NCI-H526 (cell line): Measurements from ENCODE around the gene RS1.
A peak's percentile ranks its signal among the peaks of the same experiment; 100 is the strongest.

Experiments
- DNase-seq, 2 experiments: peaks; one replicate each; lab custom pipeline; 2025; lab: John Stamatoyannopoulos, UW

The RS1 gene

DNA sequence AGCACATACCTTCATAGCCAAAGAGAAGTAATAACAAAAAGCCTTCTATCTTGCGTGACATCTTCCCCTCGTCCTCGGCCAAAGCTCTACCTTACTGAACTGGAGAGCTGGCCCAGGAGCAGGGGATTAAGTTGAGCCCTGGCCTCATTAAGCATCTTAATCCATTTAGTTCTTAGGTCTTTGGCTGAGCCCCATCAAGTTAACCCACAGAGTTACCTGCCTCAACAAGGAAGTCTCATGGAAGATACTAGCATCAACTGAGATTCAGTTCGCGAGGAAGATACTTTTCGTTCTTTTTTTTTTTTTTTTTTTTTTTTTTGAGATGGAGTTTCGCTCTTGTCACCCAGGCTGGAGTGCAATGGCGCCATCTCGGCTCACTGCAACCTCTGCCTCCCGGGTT, at the start of gene RS1:
RS1 (minus strand) TSS at position 101 of the 400 bp plus-strand sequence; CDS start at position 61, 40 bp downstream.
- DNase-seq: no peak

DNA sequence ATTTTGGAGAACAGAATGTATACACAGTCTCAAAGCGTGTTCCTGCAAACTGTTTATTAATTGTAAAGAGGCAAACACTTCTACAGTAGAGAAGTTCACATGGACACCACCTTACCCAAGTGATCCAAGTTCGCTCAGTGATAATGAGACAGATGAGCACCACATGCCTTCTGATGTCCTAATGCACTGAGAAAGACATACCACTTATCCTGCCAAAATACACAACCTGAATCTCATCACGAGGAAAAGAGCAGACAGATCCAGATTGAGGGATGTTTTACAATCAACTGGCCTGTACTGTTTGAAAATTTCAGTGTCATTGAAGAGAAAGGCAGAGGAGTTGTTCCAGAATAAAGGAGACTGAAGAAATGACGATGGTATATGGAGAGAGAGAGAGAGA, 47.9 kb upstream of the RS1 start:
- no peak for DNase-seq

DNA sequence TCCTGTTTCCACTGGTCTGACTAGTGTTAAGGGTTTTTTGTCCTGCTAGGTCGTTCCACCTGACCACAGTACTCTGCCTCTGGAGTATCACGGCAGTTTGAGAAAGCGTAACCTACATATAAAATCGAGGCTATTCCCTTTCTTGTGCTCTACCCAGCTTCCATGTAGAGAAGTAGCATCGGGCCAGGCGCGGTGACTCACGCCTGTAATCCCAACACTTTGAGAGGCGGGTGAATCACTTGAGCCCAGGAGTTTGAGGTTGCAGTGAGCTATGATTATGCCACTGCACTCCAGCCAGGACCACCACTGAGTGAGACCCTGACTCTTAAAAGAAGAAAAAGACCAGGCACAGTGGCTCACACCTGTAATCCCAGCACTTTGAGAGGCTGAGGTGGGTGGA, 43.0 kb upstream of the RS1 start:
- DNase-seq: no peak

DNA sequence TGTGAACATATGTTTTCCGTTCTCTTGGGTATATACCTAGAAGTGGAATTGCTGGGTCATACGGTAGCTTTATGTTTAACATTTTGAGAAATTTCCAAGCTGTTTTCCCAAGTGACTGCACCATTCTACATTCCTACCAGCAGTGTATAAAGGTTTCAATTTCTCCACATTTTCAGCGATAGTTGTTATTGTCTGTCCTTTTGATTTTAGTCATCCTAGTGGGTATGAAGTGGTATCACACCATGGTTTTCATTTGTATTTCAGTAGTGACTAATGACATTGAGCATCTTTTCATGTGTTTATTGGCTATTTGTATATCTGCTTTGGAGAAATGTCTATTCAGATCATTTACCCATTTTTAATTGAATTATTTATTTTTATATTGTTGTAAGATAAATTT, 37.9 kb upstream of the RS1 start:
- DNase-seq: no peak

DNA sequence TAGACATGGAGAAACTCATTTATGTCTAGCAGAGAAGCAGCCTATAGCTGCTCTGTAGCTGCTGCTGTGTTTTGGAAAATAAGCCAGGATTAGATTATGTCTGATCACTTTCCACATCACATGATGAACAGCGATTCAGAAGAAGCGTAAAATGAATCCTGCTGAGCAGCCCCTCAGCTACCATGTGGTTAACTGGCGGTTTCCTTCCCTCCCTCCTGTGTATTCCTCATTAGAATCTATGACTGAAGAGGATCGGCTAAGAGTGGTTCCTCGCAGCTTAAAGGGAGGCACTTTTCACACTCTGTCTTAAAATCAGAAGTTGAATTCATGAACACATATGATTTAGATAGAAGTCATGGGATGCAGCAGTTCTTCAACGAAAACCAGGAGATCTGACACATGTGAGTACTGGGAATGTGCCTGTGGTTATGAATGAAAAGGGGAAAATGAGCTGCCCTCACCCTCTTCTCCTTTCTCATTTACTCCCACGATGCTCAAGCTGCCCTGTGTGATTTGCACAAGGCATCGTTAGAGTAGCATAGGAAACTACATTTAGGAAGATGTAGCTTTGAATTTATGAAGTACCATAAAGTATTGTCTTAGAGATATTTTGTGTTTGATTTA, 35.6 kb upstream of the RS1 start, which contains the start of gene PPEF1:
PPEF1 (plus strand) TSS at position 220 of the 624 bp plus-strand sequence; CDS start at position 356, 136 bp downstream.
- DNase-seq: peak in 1 of 2 experiments; percentile 26

DNA sequence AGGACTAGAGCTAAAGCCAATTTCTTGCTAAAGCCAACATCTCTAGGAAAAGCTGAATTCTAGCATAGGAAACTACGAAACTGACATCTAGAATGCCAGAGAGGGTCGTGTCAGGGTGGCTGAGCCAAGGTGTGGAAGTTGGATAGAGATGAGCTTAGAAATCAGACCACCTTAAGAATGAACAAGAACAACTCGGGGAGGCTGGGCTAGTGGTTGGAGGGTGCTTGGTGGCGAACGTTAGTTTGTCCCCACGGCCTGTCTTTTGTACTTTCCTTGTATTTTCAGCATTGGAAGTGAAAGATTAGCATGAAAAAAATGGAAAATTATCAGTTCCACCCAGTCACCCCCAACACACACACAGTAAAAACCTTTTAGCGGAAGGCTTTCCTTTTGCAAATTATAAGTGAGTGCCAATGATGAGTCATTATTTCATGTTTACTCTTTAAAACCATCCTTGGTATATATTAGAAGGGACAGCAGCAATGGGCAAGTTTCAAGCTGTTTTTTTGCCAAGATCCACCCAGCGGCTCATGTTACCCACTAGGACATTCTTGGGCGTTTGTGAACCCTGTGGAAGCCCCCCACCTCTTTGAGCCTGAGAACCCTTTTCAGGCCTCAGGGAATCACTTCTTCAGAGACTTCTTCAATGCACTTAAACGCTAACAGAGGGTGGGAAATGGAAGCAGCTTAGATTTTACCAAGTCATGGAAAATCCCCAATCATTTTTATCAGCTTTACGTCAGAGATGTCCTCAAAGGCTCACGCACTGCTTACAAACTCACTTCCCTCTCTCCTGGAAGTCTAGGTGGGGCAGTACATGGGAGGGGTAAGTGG, 30.7 kb upstream of the RS1 start:
- no peak for DNase-seq

DNA sequence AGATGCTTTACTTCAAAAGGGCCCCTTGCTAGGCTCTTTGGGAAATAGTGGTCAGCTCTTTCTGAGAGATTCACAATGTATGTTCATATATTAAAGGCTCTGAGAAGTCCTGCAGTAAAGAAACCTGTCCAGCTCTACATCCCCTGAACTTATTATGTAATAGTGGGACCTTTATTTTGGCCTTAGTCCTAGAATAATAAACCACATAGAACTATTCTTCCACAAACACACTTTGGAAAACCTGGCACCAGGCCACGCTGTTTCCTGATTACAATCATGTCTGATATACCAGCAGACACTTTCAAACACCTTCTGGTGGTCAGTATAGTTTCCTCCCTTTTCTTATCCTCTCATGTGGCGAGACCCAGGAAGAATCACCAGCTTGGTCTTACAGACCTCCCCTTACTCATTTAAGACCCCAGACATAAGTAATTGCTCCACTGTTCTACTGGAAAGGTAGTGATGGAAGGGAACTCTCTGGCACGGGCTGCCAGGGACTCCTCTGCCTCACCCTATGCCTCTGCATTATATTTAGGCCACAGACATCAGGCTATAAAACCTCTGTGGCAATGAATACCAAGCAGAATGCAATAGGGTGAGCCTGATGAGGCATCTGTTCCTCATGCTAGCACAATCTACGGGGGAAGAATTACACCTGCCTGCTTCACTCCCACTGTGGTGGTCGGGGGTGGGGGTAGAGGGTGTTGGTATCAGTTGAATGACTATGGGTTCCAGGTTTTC, 29.9 kb upstream of the RS1 start:
- no peak for DNase-seq

DNA sequence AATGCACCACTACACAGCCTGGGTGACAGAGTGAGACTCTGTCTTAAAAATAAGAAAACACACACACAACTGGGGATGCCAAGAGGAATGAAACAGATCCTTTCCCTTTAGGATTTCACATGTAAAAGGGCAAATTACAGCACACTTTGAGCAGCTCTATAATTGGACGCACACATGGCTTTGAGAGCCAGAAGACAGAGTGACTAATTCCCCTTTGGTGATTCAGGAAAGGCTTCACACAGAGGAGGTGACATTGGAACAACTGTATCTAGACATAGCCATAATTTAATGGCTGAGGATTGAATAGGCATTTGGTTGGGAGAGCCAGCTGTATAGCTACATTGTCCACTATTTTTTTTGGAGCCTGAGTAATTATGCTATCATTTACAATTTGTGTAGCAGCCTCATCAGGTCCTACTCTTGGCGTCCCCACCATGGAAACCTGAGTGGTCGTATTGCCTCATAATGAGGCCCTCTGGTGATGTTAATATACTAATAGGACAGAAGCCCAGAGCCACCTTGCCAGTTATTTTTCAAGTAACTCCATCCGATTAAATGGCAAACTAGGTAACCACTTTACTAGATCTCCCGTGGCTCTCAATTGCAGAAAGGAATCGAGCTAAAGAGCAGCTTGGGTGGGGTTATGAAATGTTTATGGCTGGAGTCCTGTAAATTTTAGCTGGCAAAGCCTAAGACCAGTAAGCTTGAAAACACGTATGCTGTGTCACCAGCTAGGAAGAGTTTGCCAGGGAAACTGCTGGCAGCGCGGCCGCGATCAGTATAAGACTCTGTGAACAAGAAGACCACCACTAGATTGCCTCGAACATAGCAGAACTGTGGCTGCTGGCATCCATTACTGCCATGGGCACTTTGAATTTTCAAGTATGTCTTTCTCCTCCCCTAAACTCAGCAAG, 27.1 kb upstream of the RS1 start:
- no peak for DNase-seq

DNA sequence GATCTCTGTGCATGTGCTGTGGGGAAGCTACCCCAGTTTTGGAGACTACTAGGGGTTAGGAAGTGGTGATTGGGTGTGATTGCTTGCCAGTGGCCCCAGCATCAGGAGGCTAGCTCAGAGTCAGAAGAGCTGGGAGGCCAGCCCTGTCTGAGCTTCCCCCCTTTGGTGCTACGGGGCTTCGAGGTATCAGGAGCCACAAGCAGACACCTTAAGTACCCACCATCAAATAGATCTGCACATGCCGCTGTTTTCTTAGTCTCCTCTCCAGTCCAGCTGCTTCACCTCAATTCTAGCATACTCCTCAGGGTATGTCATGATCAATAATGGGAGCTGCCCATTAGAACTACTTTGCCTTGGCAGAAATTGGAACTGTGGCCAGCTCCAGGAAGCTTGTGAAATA, 24.7 kb upstream of the RS1 start:
- no peak for DNase-seq

DNA sequence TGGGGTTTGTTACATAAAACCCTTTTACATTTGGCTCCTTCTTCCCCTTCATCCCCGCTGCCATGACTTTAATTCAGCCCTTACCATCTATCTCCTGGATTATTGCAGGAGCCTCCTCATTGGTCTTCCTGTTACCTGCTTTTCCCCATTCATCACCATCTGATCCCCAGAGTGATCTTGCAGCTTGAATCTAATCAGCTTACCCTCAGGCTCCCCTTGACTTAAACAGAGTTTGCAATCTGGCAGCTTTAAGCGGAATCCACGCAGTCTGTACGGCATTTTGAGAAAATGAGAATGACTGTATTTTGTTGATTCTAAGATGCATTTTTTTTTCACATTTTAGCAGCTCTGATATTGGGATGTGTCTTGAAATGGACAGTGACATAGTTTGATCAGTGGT, 20.6 kb upstream of the RS1 start:
- DNase-seq: no peak

DNA sequence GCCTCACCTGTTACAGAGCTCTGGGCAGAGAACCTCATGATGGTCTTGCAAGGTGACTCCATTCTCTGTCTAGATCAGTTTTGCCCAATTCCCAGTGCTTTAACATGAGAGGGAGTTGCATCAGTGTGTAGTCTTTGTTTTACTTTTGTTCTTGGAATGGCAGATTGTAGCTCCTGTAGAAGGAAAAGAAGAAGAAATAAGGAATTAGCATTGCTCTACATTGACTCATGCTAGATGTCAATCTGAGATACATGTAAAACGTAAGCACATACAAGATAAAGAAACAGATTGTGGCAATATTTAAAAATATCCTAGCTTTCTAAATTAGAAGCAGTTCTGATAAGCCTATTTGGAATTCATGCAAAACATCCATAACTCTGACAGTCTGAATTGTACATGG, 19.5 kb upstream of the RS1 start:
- DNase-seq: no peak

DNA sequence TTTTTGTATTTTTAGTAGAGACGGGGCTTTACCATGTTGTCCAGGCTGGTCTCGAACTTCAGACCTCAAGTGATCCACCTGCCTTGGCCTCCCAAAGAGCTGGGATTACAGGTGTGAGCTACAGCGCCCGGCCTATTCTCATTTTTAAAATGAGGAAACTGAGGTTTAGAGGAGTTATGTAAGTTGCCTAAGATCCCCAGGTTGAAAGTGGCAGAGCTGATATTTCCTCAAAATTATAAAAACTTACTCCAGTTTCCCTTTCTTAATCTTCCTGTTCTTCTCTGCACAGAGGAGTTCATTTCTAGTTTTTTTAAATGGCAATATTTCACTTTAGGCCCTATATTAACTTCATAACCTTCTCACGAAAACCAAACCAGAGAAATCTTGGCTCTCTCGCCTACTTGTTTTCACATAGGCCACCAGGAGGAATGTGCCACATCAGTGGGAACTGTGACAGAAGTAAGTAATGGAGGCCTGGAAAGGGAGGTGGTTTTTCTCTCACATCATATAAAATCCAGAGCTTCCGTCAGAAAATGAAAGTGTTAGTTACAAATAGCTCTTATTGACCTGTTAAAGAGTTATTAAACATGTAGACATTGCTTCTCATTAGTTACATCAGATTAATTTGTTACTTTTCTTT, 16.1 kb upstream of the RS1 start:
- DNase-seq: no peak

DNA sequence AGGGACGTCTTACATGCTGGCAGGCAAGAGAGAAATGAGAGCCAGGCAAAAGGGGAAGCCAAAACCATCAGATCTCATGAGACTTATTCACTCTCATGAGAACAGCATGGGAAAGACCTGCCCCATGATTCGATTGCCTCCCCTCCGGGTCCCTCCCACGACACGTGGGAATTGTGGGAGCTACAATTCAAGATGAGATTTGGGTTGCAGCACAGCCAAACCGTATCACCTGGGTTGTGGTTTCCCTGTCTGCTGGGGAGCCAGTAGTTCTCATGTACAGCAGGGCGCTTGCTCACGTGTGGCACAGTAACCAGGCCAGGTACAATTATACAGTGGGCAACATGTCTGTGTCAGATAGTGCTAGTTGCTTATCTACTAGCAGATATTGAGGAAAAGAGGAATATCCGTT, 11.1 kb upstream of the RS1 start:
- no peak for DNase-seq

DNA sequence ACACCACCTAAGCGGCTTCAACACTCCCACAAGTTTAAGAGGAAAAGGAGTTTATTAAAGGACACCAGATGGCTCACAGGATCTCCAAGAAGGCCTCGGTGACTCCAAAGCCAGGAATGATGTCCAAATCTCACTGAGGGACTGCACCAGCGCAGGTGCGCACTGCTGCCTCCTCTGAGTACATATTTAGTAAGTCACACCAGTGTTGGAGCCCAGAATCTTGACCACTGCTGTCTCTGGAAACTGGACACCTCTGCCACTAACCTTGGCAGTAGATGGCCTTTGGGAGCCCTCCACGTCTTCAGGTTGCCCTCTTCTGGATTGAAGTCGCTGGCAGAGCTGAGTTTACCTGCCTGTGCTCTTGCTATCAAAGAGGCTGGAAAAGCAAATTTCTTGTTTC, 10.1 kb upstream of the RS1 start:
- no peak for DNase-seq

DNA sequence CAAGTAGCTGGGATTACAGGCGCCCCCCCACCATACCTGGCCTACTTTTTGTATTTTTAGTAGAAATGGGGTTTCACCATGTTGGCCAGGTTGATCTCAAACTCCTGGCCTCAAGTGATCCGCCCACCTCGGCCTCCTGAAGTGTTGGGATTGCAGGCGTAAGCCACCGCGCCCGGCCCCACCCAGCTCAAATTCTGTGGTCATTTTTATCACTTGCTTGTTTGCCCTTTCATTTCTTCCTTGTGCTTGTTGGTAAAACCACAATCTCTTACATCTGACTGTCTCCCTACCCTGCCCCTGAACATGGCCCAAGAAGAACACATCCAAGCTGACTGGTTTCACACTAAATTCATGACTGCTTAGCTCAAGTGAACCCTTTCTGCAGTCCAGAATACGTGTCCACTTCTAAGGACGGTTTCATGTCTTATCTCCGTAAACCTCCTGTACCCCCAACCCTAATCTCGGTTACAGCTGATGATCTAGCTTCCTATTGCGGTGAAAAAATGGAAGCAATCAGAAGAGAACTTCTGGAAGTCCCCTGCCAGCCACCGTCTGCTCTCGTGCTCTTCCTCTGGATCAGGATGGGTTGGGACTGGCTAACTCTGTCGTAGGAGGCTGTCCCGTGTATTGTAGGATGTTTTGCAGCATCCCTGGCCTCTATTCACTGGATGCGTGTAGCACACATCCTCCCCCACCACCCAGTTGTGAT, 5.4 kb upstream of the RS1 start:
- DNase-seq: no peak

DNA sequence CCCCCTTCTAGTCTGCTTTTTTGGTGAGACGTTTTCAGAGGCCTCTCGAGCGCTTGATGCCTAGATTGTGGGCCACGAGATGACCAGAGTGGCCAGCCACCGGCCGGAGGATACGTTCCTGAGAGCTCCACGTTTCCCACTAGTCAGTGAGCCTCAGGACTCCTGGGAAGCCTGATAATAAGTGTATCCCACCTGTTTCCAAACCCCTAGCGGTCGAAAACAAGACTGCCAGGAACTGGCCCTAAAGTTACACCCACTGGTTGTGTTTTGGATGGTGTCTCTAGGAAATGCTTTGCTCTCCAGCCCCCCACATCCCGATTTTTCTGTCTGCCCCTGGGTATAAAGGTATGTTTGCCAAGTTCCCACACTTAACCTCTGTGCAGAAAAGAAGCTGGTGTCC, 4.6 kb upstream of the RS1 start:
- peak; percentile 57 to 83 for DNase-seq

DNA sequence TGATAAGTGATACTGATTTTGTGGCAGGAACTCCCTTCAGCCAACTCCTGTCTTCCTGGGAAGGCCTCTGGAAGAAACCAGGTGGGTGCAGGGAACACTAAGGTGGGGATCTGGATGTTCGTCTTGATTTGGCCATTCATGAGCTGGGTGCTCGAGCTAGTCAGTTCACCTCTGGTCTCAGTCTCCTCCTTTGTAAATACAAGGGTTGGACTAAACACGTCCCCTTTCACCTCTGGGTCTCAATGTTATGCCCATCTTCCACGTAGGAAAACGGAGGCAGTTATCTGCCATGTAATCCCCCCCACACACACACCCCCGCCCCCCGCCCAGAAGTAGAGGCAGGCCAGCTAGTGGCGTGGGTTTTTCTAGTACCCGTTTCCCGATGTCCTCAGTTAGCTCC, 4.1 kb upstream of the RS1 start:
- peak in 1 of 2 experiments; percentile 41 for DNase-seq

DNA sequence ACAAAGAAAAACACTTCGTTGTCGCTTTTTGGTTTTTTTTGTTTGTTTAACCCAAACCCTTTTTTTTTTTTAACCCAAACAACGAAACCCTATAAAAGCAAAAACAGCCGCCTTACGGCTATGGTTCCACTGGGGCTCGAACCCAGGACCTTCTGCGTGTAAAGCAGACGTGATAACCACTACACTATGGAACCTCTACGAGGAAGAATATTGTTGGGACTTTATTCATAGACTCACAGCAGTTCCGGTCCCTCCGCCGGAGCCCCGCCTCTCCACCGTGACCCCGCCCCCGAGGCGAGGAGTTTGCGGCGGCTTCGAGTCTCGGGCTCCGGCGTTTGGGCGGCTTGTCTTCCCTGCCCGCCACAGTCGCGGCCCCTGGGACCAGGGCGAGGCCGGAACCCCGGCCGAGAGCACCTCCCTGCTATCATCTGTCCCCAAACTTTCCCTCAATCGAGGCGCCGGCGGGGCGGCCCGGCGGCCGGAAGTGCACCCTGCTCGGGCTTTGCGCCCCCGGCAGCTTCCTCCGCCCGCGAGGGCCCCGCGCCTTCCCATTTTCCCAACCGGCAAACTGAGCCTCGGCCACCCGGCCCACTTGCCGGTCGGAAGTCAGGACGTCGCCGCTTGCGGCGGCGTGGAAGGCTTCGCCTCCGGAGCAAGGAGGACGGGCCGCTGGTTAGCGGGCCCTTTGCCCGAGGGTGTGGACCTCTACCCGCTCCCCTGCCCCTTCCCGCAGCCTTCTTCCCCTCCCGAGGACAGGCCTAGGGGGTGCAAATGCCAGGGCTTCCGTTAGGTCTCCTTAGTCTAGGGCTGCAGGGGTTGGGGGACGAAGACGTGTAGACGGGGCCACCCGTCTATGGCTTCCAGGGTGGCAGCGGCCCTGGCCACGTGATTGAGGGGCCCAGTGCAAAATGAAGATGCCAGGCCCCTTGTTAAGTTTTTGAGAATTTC, 3.2 kb upstream of the RS1 start:
- peak; percentile 65 to 87 for DNase-seq

DNA sequence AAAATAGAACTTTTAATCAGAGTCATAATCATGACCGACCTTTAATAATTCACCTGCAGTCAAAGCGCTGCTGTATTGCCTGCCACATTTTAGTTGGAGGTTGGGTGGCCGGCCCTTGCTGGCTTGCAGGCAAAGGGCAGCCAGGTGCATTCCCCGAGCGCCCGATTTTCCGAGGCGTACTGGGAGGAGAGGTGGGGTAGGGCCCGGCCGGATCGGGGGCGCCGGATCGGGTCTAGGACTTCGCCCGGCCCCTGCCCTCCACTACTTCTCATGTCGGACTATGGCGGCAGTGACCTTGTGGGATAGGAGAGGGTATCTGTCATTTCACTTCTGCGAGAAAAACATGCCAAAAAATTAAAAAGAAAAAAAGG, 2.5 kb upstream of the RS1 start:
- DNase-seq: peak; percentile 65 to 77
